Colonic mucosa (tissue), 4 donors: Measurements from ENCODE around the gene TRAPPC11. TPM values are rescaled to one million over a fixed set of nuclear protein-coding genes. Genes with fewer than 3 reads are reported as not detected.

Experiments used
- DNase-seq: peaks from one replicate; pipeline ENCODE4 v3.0.0-alpha.2; 2020
- H3K27ac ChIP-seq: fragments of 200-600 bp; one replicate; pipeline ENCODE4 v1.8.0; 2021
- H3K27me3 ChIP-seq: fragments of 200-600 bp; one replicate; pipeline ENCODE4 v1.8.0; 2021
- H3K36me3 ChIP-seq: fragments of 200-600 bp; one replicate; pipeline ENCODE4 v1.8.0; 2021
- H3K4me1 ChIP-seq: fragments of 200-600 bp; one replicate; pipeline ENCODE4 v1.8.0; 2021; ENCODE audit warnings: mild to moderate bottlenecking
- H3K4me3 ChIP-seq: fragments of 200-600 bp; one replicate; pipeline ENCODE4 v1.8.0; 2021
- H3K9ac ChIP-seq, 2 donors: one replicate each; pipeline ENCODE4 v1.7.0; 2013; ENCODE audit warnings: control low read depth in 2 of 2, low read depth in 2 of 2, low read length in 2 of 2
- H3K9me3 ChIP-seq: fragments of 200-600 bp; one replicate; pipeline ENCODE4 v1.8.0; 2021
- intact Hi-C: fragments of 100-400 bp; cut with DNase I; formaldehyde crosslinking; loops from one replicate; pipeline ENCODE4 v1.14.1; 2022
- total RNA-seq, 2 donors: library from RNA; stranded (reverse); fragmentation: NEBNext Ultra II Directional in 1 of 2; extraction: Animal tissue kit (Norgen Biotek cat#: 25700) in 1 of 2; gene quantifications; one replicate each; pipeline ENCODE4 v1.2.1, GENCODE V29; 2021
- TF ChIP-seq, protein P1 (sequence below): fragments of 200-600 bp; IDR thresholded peaks from one replicate; pipeline ENCODE4 v1.8.0; 2022; ENCODE audit warnings: antibody characterized with exemption, mild to moderate bottlenecking
- donor health status: healthy.
- donor health status: DM: no; HTN: no; CAD: no.
- donor health status: DM: no; HTN: no; CAD: no.

The TRAPPC11 gene
- total RNA-seq, 2 donors from 2014 or later = 25.2 to 29.2 TPM

DNA sequence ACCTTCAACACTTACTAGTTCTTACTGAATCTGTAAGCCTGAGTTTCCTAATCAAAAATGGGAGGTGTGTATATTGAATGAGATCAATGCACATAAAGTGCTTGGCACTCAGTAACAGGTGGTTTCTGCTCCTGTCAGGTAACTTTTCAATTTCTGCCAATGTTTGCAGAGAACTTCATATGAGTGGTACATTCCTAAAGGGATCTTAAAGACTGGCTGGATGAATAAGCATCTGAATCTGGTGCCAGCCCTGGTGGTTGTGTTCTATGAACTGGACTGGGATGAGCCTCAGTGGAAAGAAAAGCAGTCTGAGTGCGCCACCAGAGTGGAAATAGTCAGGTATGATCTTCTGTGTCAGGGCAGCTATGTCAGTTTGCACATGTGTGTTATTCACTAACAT is 7.0 kb downstream of the TRAPPC11 start:
- Histone ChIP-seq H3K4me3 (no peak overlapping the region), H3K4me1 (no peaks in the 10 kb centered on the region), H3K36me3 (peaks cover 11% of the 10 kb centered on the region), H3K9ac (no peak overlapping the region), H3K27ac (no peak overlapping the region), H3K27me3 (no peaks in the 10 kb centered on the region), H3K9me3 (no peaks in the 10 kb centered on the region)
- TF ChIP-seq, protein P1, sequence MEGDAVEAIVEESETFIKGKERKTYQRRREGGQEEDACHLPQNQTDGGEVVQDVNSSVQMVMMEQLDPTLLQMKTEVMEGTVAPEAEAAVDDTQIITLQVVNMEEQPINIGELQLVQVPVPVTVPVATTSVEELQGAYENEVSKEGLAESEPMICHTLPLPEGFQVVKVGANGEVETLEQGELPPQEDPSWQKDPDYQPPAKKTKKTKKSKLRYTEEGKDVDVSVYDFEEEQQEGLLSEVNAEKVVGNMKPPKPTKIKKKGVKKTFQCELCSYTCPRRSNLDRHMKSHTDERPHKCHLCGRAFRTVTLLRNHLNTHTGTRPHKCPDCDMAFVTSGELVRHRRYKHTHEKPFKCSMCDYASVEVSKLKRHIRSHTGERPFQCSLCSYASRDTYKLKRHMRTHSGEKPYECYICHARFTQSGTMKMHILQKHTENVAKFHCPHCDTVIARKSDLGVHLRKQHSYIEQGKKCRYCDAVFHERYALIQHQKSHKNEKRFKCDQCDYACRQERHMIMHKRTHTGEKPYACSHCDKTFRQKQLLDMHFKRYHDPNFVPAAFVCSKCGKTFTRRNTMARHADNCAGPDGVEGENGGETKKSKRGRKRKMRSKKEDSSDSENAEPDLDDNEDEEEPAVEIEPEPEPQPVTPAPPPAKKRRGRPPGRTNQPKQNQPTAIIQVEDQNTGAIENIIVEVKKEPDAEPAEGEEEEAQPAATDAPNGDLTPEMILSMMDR = no peak
- intact Hi-C loops = no loop called here
- no peak for DNase-seq

DNA sequence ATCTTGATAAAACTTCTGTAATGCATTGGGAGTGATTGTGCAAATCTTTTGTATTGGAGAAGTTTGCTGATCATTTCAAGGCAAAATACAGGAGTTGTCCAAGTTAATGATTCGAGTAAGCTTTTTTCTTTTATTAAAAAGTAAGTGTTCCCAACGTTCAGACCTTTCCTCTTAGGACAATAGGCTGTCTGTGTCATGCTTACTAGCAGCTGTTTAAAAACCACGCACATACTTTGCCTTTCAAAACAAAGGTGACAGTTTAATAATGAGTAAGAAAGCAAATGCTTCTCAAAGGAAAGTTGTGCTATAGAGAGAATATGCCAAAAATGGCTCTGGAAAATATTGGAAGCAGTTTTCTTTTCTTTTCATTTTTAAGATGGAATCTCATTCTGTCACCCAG is 11.2 kb downstream of the TRAPPC11 start:
- H3K27ac ChIP-seq = no peak overlapping the region
- no peaks in the 10 kb centered on the region for H3K27me3 ChIP-seq
- H3K36me3 ChIP-seq = peaks cover 11% of the 10 kb centered on the region
- no peaks in the 10 kb centered on the region for H3K4me1 ChIP-seq
- DNase-seq = no peak
- TF ChIP-seq, protein P1 = no peak
- H3K4me3 ChIP-seq = no peak overlapping the region
- intact Hi-C loops = no loop called here
- H3K9me3 ChIP-seq = no peaks in the 10 kb centered on the region
- H3K9ac ChIP-seq = no peak overlapping the region

- H3K4me3 ChIP-seq = no peak overlapping the region
Measured at GRCh38 chr4:183670960-183671555, 12.0 kb downstream of the TRAPPC11 start.

DNA sequence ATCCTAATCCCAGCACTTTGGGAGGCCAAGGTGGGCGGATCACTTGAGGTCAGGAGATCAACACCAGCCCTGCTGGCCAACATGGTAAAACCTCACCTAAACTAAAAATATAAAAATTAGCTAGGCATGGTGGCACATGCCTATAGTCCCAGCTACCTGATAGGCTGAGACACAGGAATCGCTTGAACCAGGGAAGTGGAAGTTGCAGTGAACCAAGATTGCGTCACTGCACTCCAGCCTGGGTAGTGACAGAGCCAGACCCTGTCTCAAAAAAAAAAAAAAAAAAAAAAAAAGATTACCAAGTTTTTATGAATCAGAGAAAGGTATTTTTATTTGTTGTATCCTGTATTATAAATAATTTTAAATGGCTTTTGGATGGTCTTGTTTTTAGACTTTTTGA is 15.1 kb downstream of the TRAPPC11 start:
- no peak overlapping the region for H3K9ac ChIP-seq
- intact Hi-C loops = no loop called here
- H3K4me1 ChIP-seq = no peaks in the 10 kb centered on the region
- H3K9me3 ChIP-seq = no peaks in the 10 kb centered on the region
- H3K4me3 ChIP-seq = no peak overlapping the region
- no peak for DNase-seq
- H3K27me3 ChIP-seq = no peaks in the 10 kb centered on the region
- H3K27ac ChIP-seq = no peak overlapping the region
- peaks cover 5% of the 10 kb centered on the region for H3K36me3 ChIP-seq
- TF ChIP-seq, protein P1 = no peak

More at GRCh38 chr4:183670960-183671555, 12.0 kb downstream of the TRAPPC11 start:
- no peak overlapping the region for H3K9ac ChIP-seq
- H3K27me3 ChIP-seq = no peaks in the 10 kb centered on the region
- H3K27ac ChIP-seq = no peak overlapping the region
- DNase-seq = no peak
- TF ChIP-seq, protein P1 = no peak
- intact Hi-C loops = no loop called here
- peaks cover 11% of the 10 kb centered on the region for H3K36me3 ChIP-seq
- H3K9me3 ChIP-seq = no peaks in the 10 kb centered on the region
- H3K4me1 ChIP-seq = no peaks in the 10 kb centered on the region

- TF ChIP-seq, protein P1 = no peak
- H3K27ac ChIP-seq = no peak overlapping the region
- no peaks in the 10 kb centered on the region for H3K36me3 ChIP-seq
- no peak overlapping the region for H3K9ac ChIP-seq
- intact Hi-C loops = no loop called here
- DNase-seq = no peak
- H3K4me1 ChIP-seq = no peaks in the 10 kb centered on the region
- H3K9me3 ChIP-seq = no peaks in the 10 kb centered on the region
- no peak overlapping the region for H3K4me3 ChIP-seq
- no peaks in the 10 kb centered on the region for H3K27me3 ChIP-seq
Measured at GRCh38 chr4:183675625-183676024, 16.5 kb downstream of the TRAPPC11 start.
